Measurements from ENCODE around the gene CORO6.

CORO6 gene

DNA sequence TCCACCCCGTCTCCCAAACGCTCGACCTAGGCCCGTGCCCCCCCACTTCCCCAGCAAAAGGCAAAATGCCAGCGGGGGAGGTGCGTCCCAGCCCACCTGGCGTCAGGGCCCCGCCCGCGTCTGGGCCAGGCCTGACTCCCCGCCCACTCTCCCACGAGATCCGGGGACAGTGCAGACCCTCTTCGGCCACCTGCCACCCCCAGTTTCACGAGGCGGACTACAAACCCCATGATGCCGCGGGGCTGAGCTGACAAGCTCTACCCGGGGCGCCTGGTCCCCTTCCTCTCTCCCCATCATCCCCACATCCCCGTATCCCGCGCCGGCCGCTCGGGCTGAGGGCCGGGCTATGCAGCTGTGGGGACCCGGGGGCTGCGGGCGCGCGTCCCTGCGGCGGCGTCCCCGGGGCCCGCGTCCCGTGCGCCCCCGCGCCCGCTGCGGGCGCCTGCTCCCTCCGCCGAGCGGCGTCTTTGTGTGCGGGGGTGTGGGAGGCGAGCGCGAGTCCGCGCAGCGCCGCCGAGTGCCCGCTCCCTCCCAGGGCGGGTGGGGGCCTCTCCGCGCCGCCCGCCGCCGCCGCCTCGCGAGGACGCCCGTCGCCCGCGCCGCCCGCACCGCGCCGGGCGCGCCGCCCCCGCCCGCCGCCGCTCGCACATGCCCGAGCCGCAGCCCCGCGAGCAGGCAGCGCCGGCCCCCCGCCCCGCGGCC, 29.7 kb downstream of the CORO6 start, which contains the start of gene ANKRD13B:
Gene ANKRD13B (plus strand): TSS at position 283 of the 702 bp plus-strand sequence. CDS start 490 bp downstream, outside the sequence.
- peaks cover 31% of the 10 kb centered on the region for H3K4me1 ChIP-seq (ENCODE audit: low read length)
- H3K79me2 ChIP-seq (ENCODE audit: low read length) = peaks cover 10% of the 10 kb centered on the region
- H2AFZ ChIP-seq (ENCODE audit: low read length) = peak within 1 kb of the TSS; percentile 70
- H3K9me2 ChIP-seq (replicated peaks; ENCODE audit: insufficient read depth, low read length) = no peaks in the 10 kb centered on the region
- H3K4me2 ChIP-seq (ENCODE audit: low read depth, low read length) = peak within 1 kb of the TSS; percentile 99
- H3K4me3 ChIP-seq (ENCODE audit: low read length) = peak within 1 kb of the TSS; percentile 73
- no peaks in the 10 kb centered on the region for H3K36me3 ChIP-seq (replicated peaks; ENCODE audit: insufficient read depth, low read length)
- H3K9me3 ChIP-seq (replicated peaks; ENCODE audit: insufficient read depth, low read length) = no peaks in the 10 kb centered on the region
- H3F3A ChIP-seq (ENCODE audit: insufficient read depth, low read length) = peaks cover 6% of the 10 kb centered on the region; the same call in 1 of the 2 replicates
- no peak within 1 kb of the TSS for H3K27ac ChIP-seq (ENCODE audit: low read length)
- H3K27me3 ChIP-seq (replicated peaks; ENCODE audit: insufficient read depth, low read length) = no peaks in the 10 kb centered on the region
- no peaks in the 10 kb centered on the region for H4K20me1 ChIP-seq (ENCODE audit: insufficient read depth, low read length)
- no peak for TF ChIP-seq EZH2 (optimal IDR thresholded peaks at IDR 0.05; ENCODE audit: low read depth, low read length)
- TF ChIP-seq, protein P1, sequence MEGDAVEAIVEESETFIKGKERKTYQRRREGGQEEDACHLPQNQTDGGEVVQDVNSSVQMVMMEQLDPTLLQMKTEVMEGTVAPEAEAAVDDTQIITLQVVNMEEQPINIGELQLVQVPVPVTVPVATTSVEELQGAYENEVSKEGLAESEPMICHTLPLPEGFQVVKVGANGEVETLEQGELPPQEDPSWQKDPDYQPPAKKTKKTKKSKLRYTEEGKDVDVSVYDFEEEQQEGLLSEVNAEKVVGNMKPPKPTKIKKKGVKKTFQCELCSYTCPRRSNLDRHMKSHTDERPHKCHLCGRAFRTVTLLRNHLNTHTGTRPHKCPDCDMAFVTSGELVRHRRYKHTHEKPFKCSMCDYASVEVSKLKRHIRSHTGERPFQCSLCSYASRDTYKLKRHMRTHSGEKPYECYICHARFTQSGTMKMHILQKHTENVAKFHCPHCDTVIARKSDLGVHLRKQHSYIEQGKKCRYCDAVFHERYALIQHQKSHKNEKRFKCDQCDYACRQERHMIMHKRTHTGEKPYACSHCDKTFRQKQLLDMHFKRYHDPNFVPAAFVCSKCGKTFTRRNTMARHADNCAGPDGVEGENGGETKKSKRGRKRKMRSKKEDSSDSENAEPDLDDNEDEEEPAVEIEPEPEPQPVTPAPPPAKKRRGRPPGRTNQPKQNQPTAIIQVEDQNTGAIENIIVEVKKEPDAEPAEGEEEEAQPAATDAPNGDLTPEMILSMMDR (IDR thresholded peaks at IDR 0.05; ENCODE audit: low read length) = no peak
- TF ChIP-seq EZH2phosphoT487 (IDR thresholded peaks at IDR 0.05; ENCODE audit: low read length) = no peak
- H3K9ac ChIP-seq (ENCODE audit: low read length) = peak within 1 kb of the TSS; percentile 21; the same call in 1 of the 2 replicates
- no peak for DNase-seq

- Histone ChIP-seq H3K9me2 (replicated peaks; ENCODE audit: insufficient read depth, low read length) (no peaks in the 10 kb centered on the region), H3K79me2 (ENCODE audit: low read length) (peaks cover 20% of the 10 kb centered on the region), H3K36me3 (replicated peaks; ENCODE audit: insufficient read depth, low read length) (no peaks in the 10 kb centered on the region), H3K9me3 (replicated peaks; ENCODE audit: insufficient read depth, low read length) (no peaks in the 10 kb centered on the region), H3F3A (ENCODE audit: insufficient read depth, low read length) (peaks cover 6% of the 10 kb centered on the region; the same call in 1 of the 2 replicates), H3K4me3 (ENCODE audit: low read length) (0 out of 2 replicates have a peak overlapping the region, but pooled peaks have one; percentile 69), H3K4me1 (ENCODE audit: low read length) (peaks cover 36% of the 10 kb centered on the region), H3K27me3 (replicated peaks; ENCODE audit: insufficient read depth, low read length) (no peaks in the 10 kb centered on the region), H3K27ac (ENCODE audit: low read length) (no peak overlapping the region), H2AFZ (ENCODE audit: low read length) (peak overlapping the region; percentile 59), H4K20me1 (ENCODE audit: insufficient read depth, low read length) (no peaks in the 10 kb centered on the region), H3K4me2 (ENCODE audit: low read depth, low read length) (peak overlapping the region; percentile 99), H3K9ac (ENCODE audit: low read length) (no peak overlapping the region)
- TF ChIP-seq, protein P1 (IDR thresholded peaks at IDR 0.05; ENCODE audit: low read length) = peak; percentile 97
- TF ChIP-seq EZH2phosphoT487 (IDR thresholded peaks at IDR 0.05; ENCODE audit: low read length) = no peak
- DNase-seq = peak; percentile 78
Measured at GRCh38 chr17:29591737-29592608, 30.7 kb downstream of the CORO6 start.

DNA sequence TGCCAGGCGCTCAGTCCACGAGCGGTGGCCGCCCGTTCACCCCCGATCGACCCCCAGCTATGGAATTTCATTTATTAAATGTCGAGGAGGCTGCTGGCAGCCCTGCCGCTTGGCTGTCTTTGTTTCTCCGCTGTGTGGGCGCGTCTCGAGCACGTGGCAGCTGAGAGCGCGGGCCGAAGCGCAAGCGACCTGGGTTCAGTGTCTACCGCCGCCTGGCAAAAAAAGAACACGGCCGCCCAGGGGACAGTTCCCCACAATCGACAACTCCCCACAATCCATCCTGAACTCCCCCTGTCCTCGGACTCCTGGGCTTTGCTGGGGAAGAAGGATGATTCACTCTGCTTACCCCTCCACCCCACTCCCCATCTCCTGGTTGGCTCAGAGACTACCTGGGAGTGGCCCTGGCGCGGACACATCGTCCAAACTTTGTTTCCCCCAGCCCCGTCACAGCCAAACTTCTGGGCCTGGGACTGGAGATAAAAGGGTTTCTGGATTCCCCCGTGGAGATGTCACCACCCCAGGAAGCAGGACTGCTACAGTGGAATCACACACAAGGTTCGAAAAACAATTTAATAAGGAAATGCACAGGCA, 31.5 kb downstream of the CORO6 start:
- Histone ChIP-seq H3K9me3 (replicated peaks; ENCODE audit: insufficient read depth, low read length) (no peaks in the 10 kb centered on the region), H3K79me2 (ENCODE audit: low read length) (peaks cover 27% of the 10 kb centered on the region), H2AFZ (ENCODE audit: low read length) (0 out of 2 replicates have a peak overlapping the region, but pooled peaks have one; percentile 59), H3K4me1 (ENCODE audit: low read length) (peaks cover 36% of the 10 kb centered on the region), H4K20me1 (ENCODE audit: insufficient read depth, low read length) (no peaks in the 10 kb centered on the region), H3K27ac (ENCODE audit: low read length) (no peak overlapping the region), H3K9me2 (replicated peaks; ENCODE audit: insufficient read depth, low read length) (no peaks in the 10 kb centered on the region), H3K36me3 (replicated peaks; ENCODE audit: insufficient read depth, low read length) (no peaks in the 10 kb centered on the region), H3K9ac (ENCODE audit: low read length) (no peak overlapping the region), H3K4me3 (ENCODE audit: low read length) (peak overlapping the region; percentile 11; the same call in 1 of the 2 replicates), H3F3A (ENCODE audit: insufficient read depth, low read length) (peaks cover 6% of the 10 kb centered on the region; the same call in 1 of the 2 replicates), H3K27me3 (replicated peaks; ENCODE audit: insufficient read depth, low read length) (no peaks in the 10 kb centered on the region), H3K4me2 (ENCODE audit: low read depth, low read length) (peak overlapping the region; percentile 99)
- no peak for TF ChIP-seq EZH2phosphoT487 (IDR thresholded peaks at IDR 0.05; ENCODE audit: low read length)
- TF ChIP-seq, protein P1 (IDR thresholded peaks at IDR 0.05; ENCODE audit: low read length) = no peak
- no peak for TF ChIP-seq EZH2 (optimal IDR thresholded peaks at IDR 0.05; ENCODE audit: low read depth, low read length)
- DNase-seq = no peak
